Chondrocyte (in vitro differentiated cells): ENCODE data around the gene CDR2L. TPM values are rescaled to one million over a fixed set of nuclear protein-coding genes. Genes with fewer than 3 reads are reported as not detected.

Experiments
- DNase-seq: peaks from one replicate; pipeline ENCODE4 v3.0.0; 2021; ENCODE audit warnings: mixed read lengths, low spot score
- H3K27ac Mint-ChIP-seq: one replicate; pipeline ENCODE4 v1.8.0; 2021; ENCODE audit warnings: mild to moderate bottlenecking, moderate library complexity, mixed read lengths; ENCODE audit not compliant: unreplicated experiment
- H3K27me3 Mint-ChIP-seq: 2 replicates; pipeline ENCODE4 v1.8.0; 2021; ENCODE audit warnings: low read depth, mixed read lengths
- H3K36me3 Mint-ChIP-seq: 2 replicates; pipeline ENCODE4 v1.8.0; 2021; ENCODE audit warnings: low read depth, mixed read lengths
- H3K4me1 Mint-ChIP-seq: 2 replicates; pipeline ENCODE4 v1.8.0; 2021; ENCODE audit warnings: low read depth, mild to moderate bottlenecking, mixed read lengths
- H3K4me3 Mint-ChIP-seq: one replicate; pipeline ENCODE4 v1.8.0; 2021; ENCODE audit warnings: mild to moderate bottlenecking, moderate library complexity, mixed read lengths; ENCODE audit not compliant: unreplicated experiment
- H3K9me3 Mint-ChIP-seq: 2 replicates; pipeline ENCODE4 v1.8.0; 2021; ENCODE audit warnings: low read depth, mixed read lengths
- CTCF ChIP-seq: fragments of 200-600 bp; sonication (generic); IDR thresholded peaks from 2 replicates; pipeline ENCODE4 v1.5.0; 2021; ENCODE audit warnings: antibody characterized with exemption, mild to moderate bottlenecking, moderate library complexity
- long read RNA-seq: library from polyadenylated mRNA; stranded (forward); transcript quantifications from one replicate; pipeline ENCODE4 v2.0.0, GENCODE V29; 2021
- total RNA-seq: library from RNA; stranded (reverse); gene quantifications from 3 replicates; pipeline ENCODE4 v1.2.1, GENCODE V29; 2021

The CDR2L gene
- 32.7 to 51.1 TPM (median 51.0 TPM) in 3 replicates for total RNA-seq
- long read RNA-seq, transcript CDR2L-201 (5 exons, 3,536 nt) = major isoform, 35 of 66 reads
- long read RNA-seq, partial matches to known transcripts = 20 of 66 reads
- long read RNA-seq, other reads (novel, unspliced or antisense) = 11 of 66 reads

GRCh38 chr17:74987418-74987908 is at the start of gene CDR2L:
CDR2L (plus strand) TSS chr17:74987632; CDS start chr17:74988044, 412 bp downstream.
- H3K27ac Mint-ChIP-seq = peak within 1 kb of the TSS; percentile 98
- TF ChIP-seq CTCF = no peak

GRCh38 chr17:74938194-74938950 is 49.1 kb upstream of the CDR2L start:
- TF ChIP-seq CTCF = no peak
- DNase-seq = no peak
- Mint-ChIP-seq H3K4me1 (no peaks in the 10 kb centered on the region), H3K27me3 (peaks cover 70% of the 10 kb centered on the region), H3K36me3 (peaks cover 2% of the 10 kb centered on the region), H3K9me3 (no peaks in the 10 kb centered on the region), H3K27ac (no peak overlapping the region), H3K4me3 (no peak overlapping the region)

More at GRCh38 chr17:74987418-74987908, at the start of gene CDR2L:
- DNase-seq = peak; percentile 98
- no peaks in the 10 kb centered on the region for H3K9me3 Mint-ChIP-seq
- peaks cover 5% of the 10 kb centered on the region for H3K36me3 Mint-ChIP-seq
- H3K4me1 Mint-ChIP-seq = peaks cover 37% of the 10 kb centered on the region
- H3K4me3 Mint-ChIP-seq = peak within 1 kb of the TSS; percentile 86
- H3K27me3 Mint-ChIP-seq = no peaks in the 10 kb centered on the region

GRCh38 chr17:74939534-74939933 is 47.9 kb upstream of the CDR2L start:
- TF ChIP-seq CTCF = no peak
- H3K36me3 Mint-ChIP-seq = peaks cover 2% of the 10 kb centered on the region
- H3K9me3 Mint-ChIP-seq = no peaks in the 10 kb centered on the region
- no peak overlapping the region for H3K27ac Mint-ChIP-seq
- no peak for DNase-seq
- H3K4me3 Mint-ChIP-seq = no peak overlapping the region
- H3K4me1 Mint-ChIP-seq = no peaks in the 10 kb centered on the region
- H3K27me3 Mint-ChIP-seq = peaks cover 75% of the 10 kb centered on the region

- H3K9me3 Mint-ChIP-seq = no peaks in the 10 kb centered on the region
- DNase-seq = no peak
- no peak overlapping the region for H3K4me3 Mint-ChIP-seq
- no peaks in the 10 kb centered on the region for H3K36me3 Mint-ChIP-seq
- no peak overlapping the region for H3K27ac Mint-ChIP-seq
- no peak for TF ChIP-seq CTCF
- H3K27me3 Mint-ChIP-seq = peaks cover 78% of the 10 kb centered on the region
- no peaks in the 10 kb centered on the region for H3K4me1 Mint-ChIP-seq
Observed at GRCh38 chr17:74941128-74941725, 46.2 kb upstream of the CDR2L start.

GRCh38 chr17:74943808-74944522 is 43.5 kb upstream of the CDR2L start:
- no peak for TF ChIP-seq CTCF
- no peak overlapping the region for H3K27ac Mint-ChIP-seq
- H3K4me3 Mint-ChIP-seq = no peak overlapping the region
- no peaks in the 10 kb centered on the region for H3K9me3 Mint-ChIP-seq
- no peaks in the 10 kb centered on the region for H3K4me1 Mint-ChIP-seq
- peaks cover 66% of the 10 kb centered on the region for H3K27me3 Mint-ChIP-seq
- no peaks in the 10 kb centered on the region for H3K36me3 Mint-ChIP-seq
- no peak for DNase-seq
